Measurements from ENCODE around the gene ZNF544. TPM values are rescaled to one million over a fixed set of nuclear protein-coding genes. Genes with fewer than 3 reads are reported as not detected.

The ZNF544 gene
- polyA plus RNA-seq, 1 experiment, result 26.4 TPM

DNA sequence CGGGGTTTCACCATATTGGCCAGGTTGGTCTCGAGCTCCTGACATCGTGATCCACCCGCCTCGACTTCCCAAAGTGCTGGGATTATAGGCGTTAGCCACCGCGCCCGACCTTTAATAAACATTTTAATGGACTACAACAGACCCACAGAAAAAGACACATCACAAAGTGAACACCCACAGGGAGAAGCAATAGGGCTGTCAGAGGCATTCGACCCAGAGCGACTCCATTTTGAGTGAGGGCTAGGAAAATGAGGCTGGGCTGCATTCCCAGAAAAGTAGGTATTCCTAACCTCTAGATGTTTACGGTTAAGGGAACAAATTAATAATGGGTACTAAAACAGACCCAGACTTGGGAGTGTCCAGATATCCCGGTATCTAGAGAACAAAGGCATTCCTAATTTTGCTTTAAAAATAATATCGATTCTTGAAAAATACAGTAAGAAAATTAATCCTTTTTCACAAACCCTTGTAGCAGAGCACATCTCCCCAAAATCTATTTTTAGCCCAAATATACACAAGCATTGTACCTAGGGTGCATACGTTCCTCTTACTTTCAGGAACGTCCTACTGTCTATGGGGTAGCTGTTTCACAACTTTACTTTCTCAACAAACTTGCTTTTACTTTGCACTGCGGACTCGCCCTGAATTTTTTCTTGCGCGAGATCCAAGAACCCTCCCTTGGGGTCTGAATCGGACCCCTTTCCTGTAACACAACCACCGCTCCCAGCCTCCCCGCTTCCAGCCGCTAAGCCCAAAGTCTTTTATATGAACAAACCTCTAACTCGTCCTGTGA, 49.2 kb downstream of the ZNF544 start:
- POLR2A ChIA-PET, result interaction anchor here (0.8 to 1.5 kb wide), 5 partner anchors 23 to 275 kb away, joined by 3 to 5 read pairs (median 3); partner anchors contain the start of genes ERVK3-1, ZBTB45, ZNF544 and ZNF606
- Histone ChIP-seq H3K9me3 (ENCODE audit: control insufficient read depth, insufficient read depth, low read length) (peaks cover 70% of the 10 kb centered on the region), H3K4me3 (ENCODE audit: low read depth, low read length) (peak overlapping the region; percentile 92), H3K27ac (ENCODE audit: low read depth, low read length) (peak overlapping the region; percentile 81), H3K27me3 (ENCODE audit: control insufficient read depth, insufficient read depth, low read length) (no peaks in the 10 kb centered on the region)
- CTCF ChIA-PET, result no interaction called here
- TF ChIP-seq, protein P1, sequence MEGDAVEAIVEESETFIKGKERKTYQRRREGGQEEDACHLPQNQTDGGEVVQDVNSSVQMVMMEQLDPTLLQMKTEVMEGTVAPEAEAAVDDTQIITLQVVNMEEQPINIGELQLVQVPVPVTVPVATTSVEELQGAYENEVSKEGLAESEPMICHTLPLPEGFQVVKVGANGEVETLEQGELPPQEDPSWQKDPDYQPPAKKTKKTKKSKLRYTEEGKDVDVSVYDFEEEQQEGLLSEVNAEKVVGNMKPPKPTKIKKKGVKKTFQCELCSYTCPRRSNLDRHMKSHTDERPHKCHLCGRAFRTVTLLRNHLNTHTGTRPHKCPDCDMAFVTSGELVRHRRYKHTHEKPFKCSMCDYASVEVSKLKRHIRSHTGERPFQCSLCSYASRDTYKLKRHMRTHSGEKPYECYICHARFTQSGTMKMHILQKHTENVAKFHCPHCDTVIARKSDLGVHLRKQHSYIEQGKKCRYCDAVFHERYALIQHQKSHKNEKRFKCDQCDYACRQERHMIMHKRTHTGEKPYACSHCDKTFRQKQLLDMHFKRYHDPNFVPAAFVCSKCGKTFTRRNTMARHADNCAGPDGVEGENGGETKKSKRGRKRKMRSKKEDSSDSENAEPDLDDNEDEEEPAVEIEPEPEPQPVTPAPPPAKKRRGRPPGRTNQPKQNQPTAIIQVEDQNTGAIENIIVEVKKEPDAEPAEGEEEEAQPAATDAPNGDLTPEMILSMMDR (IDR thresholded peaks at IDR 0.05; ENCODE audit: low read depth, low read length), result no peak
- no peak for DNase-seq (ENCODE audit: low read depth, low spot score)

DNA sequence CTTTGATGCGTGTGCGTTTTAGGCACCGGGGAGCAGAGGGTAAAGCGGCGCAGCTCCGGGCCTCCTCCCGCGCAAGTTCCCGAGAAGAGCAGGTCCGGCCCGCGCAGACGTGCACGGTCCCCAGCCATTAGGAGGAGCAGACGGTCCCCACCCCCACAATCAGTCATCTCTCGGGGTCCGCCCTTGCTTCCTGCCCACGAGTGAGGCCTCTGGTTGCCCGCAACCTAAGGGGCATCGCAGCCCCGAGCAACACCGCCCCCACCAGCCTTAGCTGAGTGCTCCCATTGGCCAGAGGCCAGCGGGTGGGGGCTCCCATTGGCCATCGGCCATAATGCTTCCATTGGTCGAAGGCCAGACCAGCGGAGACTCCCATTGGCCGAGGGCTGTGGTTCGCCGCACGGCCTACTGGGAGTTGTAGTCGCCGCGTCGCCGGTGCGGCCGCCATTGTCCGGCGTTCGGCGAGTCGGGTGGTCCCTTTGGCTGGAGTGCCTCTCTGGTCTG, 49.9 kb downstream of the ZNF544 start, which contains the start of gene ZNF8:
Gene ZNF8, plus strand, starts transcription at position 415 of the 501 bp plus-strand sequence. CDS start 127 bp downstream, outside the sequence.
- POLR2A ChIA-PET, result interaction anchor here (0.6 to 1.5 kb wide), 6 partner anchors 22 to 281 kb away, joined by 3 to 5 read pairs (median 3); partner anchors contain the start of genes ERVK3-1, ZBTB45, ZNF544 and ZNF606
- Histone ChIP-seq H3K4me3 (ENCODE audit: low read depth, low read length) (peak within 1 kb of the TSS; percentile 92), H3K27me3 (ENCODE audit: control insufficient read depth, insufficient read depth, low read length) (no peaks in the 10 kb centered on the region), H3K27ac (ENCODE audit: low read depth, low read length) (peak within 1 kb of the TSS; percentile 87), H3K9me3 (ENCODE audit: control insufficient read depth, insufficient read depth, low read length) (peaks cover 68% of the 10 kb centered on the region)
- TF ChIP-seq, protein P1 (IDR thresholded peaks at IDR 0.05; ENCODE audit: low read depth, low read length), result no peak
- CTCF ChIA-PET, result no interaction called here
- peak; percentile 97 for DNase-seq (ENCODE audit: low read depth, low spot score)

DNA sequence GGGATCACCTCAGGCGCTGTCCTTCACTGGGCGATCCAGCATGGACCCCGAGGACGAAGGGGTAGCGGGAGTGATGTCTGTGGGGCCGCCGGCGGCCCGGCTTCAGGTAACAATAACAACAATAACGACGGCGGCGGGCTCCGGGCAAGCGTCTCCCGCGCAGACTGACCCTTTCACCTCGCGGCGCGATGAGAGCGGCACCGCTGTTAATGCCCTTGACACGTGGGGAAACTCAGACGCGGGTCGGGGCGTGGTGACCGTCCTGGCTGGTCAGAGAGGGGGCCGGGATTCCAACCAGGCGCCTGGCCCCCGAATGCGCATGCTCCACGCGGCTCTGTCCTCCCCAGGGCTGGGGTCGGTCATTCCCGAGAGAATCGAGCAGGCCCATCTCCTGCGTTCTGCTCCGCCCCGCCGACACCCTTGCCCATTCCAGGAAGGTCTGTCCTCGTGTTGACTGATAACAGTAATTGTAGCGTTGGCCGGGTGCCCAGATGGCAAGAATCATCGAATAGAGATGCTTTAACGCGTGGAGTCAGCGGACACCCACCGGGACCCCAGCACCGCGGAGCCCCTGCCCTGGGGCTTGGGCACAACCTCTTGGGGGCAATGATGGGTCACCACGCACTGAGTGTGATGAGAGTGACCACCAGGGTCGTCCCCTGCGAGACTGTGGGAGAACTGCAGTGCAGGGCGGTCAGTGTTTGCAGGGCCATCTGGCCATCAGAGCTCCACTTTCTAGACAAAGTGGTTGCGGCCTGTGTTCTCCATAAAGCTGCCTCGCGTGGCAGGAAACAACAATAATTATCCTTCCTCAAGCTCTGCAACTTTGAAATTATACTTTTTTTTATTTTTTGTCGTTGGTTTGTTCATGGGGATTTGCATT, 50.6 kb downstream of the ZNF544 start:
- H3K27me3 ChIP-seq (ENCODE audit: control insufficient read depth, insufficient read depth, low read length), result no peaks in the 10 kb centered on the region
- TF ChIP-seq, protein P1 (IDR thresholded peaks at IDR 0.05; ENCODE audit: low read depth, low read length), result no peak
- ChIA-PET POLR2A (interaction anchor here (0.6 to 1.5 kb wide), 6 partner anchors 21 to 280 kb away, joined by 3 to 5 read pairs (median 3); partner anchors contain the start of genes ERVK3-1, ZBTB45, ZNF544 and ZNF606), CTCF (interaction anchor here (0.6 kb wide), 1 partner anchor 9 kb away, joined by 3 read pairs; no protein-coding TSS in a partner anchor)
- peaks cover 65% of the 10 kb centered on the region for H3K9me3 ChIP-seq (ENCODE audit: control insufficient read depth, insufficient read depth, low read length)
- H3K27ac ChIP-seq (ENCODE audit: low read depth, low read length), result peak overlapping the region; percentile 87
- peak; percentile 18 for DNase-seq (ENCODE audit: low read depth, low spot score)
- peak overlapping the region; percentile 92 for H3K4me3 ChIP-seq (ENCODE audit: low read depth, low read length)

DNA sequence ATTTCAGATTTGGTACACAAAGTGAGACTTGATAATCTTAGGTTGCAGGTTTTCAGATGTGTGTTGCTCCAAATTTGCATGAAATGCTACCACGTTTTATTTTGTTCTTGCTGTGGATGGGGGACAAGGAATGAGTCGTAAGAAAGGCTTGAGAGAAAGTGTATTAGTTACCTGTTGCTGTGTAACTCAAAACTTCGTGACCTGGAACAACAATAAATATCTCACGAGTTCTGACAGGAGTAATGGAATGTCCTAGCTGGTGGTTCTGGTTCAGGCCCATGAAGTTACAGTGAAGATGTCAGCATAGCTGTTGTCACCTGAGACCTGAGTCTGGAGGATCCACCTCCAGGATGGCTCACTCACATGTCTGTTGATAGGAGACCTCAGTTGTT, 51.2 kb downstream of the ZNF544 start:
- POLR2A ChIA-PET, result no interaction called here
- H3K4me3 ChIP-seq (ENCODE audit: low read depth, low read length), result peak overlapping the region; percentile 92
- CTCF ChIA-PET, result interaction anchor here (0.6 kb wide), 1 partner anchor 8 kb away, joined by 3 read pairs; no protein-coding TSS in a partner anchor
- H3K27me3 ChIP-seq (ENCODE audit: control insufficient read depth, insufficient read depth, low read length), result no peaks in the 10 kb centered on the region
- no peak for DNase-seq (ENCODE audit: low read depth, low spot score)
- H3K27ac ChIP-seq (ENCODE audit: low read depth, low read length), result no peak overlapping the region
- TF ChIP-seq, protein P1 (IDR thresholded peaks at IDR 0.05; ENCODE audit: low read depth, low read length), result no peak
- peaks cover 68% of the 10 kb centered on the region for H3K9me3 ChIP-seq (ENCODE audit: control insufficient read depth, insufficient read depth, low read length)

Data from AG04450 (cell line).